GM12872 (cell line): Measurements from ENCODE around the gene F10.

Source experiments
- TF ChIP-seq, protein P1 (sequence below): IDR thresholded peaks from 3 replicates; pipeline ENCODE4 v1.5.1; 2011; ENCODE audit warnings: low read depth, mild to moderate bottlenecking, low read length, moderate library complexity; ENCODE audit not compliant: insufficient read depth

Gene F10

DNA sequence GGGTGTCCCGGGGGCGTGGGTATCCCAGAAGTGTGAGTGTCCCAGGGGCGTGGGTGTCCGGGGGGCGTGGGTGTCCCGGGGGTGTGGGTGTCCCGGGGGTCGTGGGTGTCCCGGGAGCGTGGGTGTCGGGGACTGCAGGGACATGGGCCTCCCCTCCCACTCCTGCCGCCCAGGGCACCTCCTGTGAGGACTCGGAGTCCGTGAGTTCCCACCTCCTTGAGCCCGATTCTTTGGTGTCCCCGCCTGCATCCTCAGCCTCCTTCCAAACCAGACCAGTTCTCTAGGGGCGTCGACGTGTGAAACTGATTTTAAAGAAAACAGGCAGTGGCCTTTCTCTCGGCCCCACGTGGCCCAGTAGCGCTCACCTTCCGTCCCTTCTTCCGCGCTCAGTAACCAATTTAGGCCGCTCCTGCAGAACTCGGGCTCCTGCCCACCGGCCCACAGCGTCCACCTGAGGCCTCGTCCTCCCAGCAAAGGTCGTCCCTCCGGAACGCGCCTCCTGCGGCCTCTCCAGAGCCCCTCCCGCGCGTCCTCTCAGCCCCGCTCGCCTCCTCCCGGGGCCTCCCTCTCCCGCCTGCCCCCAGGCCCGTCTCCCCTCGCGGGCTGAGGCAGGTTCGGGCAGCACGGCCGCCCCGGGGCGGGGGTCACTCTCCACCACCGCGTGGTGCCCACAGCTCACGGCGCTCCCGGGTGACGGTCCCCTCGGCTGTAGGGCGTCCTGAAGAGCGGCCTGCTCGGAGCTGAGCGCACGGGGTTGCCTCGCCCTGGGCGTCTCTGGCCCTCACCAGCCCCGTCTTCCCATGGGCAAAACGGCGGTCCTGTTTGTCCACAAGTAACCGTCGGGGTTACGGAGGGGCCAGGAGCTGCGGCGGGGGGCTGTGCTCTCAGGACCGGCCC lies 13.2 kb upstream of the F10 start:
- TF ChIP-seq, protein P1, sequence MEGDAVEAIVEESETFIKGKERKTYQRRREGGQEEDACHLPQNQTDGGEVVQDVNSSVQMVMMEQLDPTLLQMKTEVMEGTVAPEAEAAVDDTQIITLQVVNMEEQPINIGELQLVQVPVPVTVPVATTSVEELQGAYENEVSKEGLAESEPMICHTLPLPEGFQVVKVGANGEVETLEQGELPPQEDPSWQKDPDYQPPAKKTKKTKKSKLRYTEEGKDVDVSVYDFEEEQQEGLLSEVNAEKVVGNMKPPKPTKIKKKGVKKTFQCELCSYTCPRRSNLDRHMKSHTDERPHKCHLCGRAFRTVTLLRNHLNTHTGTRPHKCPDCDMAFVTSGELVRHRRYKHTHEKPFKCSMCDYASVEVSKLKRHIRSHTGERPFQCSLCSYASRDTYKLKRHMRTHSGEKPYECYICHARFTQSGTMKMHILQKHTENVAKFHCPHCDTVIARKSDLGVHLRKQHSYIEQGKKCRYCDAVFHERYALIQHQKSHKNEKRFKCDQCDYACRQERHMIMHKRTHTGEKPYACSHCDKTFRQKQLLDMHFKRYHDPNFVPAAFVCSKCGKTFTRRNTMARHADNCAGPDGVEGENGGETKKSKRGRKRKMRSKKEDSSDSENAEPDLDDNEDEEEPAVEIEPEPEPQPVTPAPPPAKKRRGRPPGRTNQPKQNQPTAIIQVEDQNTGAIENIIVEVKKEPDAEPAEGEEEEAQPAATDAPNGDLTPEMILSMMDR = no peak

DNA sequence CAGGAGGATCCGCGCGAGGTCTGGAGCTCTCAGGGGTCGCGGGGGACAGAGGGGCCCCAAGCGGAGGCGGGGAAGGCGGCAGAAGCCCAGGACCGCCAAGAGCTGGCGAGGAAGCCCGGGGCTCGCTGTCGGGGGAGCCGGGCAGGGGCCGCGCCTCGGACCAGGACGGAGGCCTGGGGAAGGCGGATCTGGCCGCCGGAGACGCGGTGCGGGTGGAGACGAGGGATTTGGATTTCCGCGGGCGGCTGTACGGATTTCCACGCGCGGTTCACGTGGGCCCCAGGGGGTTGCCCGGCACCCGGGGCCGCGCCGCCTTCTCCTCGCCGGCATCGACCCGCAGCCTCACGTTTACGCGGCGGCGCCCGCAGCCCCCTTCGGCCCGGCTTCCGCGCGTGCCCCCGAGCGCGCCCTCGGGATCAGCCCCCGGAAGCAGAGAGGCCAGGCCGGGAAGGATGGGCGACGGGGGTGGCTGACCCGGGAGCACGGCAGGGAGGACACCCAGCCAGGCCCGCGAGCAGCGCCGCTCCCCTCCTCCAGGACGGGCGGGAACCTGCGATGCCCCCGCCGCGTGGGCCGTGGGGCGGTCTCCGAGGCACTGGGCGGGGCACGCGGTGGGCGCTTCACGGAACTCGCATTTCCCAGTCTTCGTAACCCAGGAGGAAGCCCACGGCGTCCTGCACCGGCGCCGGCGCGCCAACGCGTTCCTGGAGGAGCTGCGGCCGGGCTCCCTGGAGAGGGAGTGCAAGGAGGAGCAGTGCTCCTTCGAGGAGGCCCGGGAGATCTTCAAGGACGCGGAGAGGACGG lies 12.3 kb upstream of the F10 start:
- TF ChIP-seq, protein P1 = no peak

DNA sequence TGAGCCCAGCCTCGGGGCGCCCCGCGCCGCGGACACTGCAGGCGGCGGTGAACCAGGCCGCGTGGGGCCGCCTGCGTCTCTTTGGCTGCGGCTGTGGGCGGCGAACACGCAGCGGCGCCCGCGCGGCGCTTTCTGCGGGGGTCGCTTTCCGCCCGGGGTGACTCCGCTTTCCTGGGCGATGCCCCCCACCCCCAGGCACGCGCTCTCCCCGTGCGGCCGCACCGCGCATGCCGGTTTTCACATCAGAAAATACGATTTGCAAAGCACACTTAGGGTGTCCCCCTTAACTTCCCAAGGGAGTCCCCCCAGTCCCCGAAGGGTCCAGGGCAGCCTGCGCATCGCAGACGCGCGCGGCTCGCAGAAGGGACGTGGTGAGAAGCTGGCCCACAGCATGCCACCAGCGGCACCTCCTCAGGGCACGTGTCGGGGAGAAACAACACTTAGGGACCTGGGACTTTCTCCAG lies 11.7 kb upstream of the F10 start:
- TF ChIP-seq, protein P1 = no peak

DNA sequence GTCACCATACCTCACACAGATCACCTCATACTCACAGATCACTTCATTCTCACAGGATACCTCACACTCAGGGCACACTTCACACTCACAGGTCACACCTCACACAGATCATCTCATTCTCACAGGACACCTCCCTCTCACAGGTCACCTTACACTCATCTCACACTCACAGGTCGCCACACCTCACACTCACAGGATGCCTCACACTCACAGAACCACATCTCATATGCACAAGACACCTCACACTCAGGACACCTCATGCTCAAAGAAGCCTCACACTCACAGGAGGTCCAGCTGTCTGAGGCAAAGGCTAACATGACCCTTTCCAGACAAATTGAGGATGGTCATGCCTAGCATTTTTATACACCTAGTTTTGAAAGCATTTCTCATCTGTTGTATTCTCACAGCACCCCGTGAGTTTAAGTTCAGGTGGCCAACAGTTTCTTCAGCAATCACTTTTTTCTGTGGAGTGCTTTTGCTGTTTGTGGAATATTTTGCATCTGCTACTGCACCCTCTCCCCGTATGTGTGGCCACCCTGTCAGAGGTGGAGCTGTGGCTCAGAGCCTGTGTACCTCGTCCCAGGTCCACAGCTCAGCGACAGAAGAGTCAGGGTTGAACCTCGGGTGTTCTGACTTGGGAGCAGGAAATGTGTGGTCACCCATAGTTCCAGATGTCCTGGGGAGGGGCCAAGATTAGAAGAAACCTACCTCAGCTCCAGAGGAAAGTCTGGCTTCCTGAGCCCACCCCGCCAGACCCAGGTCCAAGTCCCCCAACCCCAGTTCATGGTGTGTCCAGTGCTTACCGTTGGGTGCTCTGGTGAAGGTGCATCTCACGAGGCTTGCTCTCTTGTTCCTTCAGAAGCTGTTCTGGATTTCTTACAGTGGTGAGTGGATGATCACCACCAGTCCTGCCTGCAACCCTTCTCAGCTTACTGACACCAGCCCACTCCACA lies 9.4 kb upstream of the F10 start:
- TF ChIP-seq, protein P1 = no peak

DNA sequence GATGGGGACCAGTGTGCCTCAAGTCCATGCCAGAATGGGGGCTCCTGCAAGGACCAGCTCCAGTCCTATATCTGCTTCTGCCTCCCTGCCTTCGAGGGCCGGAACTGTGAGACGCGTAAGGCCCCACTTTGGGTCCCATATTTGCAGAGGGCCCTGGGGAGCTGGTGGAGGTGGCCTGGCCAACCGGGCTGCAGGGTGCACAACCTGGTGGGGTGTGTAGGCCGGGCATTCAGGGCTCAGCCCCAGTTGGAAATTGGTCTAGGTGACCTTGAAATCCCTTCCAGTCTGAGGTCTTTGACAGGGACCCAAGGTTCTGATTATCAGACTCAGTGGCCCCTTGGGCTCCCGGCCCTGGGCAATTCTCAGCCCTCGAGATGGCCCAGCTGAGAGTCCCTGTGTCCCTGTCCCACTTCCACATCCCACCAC lies 8.7 kb upstream of the F10 start:
- TF ChIP-seq, protein P1 = no peak

DNA sequence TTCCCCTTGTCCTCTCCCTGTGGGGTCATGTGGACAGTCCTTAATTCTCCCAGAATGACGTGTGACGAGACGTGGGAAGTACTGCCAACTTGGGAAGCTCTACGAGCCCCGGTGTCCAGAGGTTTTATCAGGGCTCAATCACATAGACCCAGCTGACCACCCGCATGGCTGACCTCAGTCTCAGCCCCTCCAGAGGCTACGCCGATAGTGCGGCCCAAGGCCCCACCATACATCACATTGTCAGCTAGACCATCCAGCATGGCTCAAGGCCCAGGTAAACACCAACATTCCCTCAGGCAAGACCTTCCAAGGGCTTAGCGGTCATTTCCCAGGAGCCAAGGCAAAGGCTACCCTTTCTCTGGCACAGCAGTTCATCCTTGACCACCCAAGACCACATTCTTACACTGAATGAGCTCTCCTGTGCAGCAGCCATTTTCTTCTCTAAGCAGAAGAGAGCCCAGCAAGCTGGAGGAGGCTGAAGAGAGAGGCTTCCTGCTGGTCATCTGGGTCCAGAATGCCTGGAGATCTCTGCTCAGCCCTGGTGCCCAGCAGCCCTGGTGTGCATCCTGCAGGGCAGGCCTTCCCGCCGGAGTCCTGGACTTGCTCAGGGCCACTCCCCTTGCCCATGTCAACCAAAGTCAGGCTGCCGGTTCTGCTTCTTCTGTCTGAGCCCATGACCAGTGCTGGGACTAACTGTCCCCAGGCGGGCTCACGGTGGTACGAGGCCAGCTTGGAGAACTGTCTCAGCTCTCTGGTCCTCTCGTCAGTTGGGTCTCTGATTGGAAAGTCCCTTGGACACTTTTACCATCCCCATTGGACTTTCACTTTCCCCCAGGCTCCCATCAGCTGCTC lies 7.9 kb upstream of the F10 start:
- TF ChIP-seq, protein P1 = no peak
